H1 (cell line): ENCODE results near the gene IVL. TPM values are rescaled to one million over a fixed set of nuclear protein-coding genes. Genes with fewer than 3 reads are reported as not detected.

Experiments
- CTCF ChIA-PET: fragments of 300-600 bp; sonication (Branson Sonifier 250); formaldehyde crosslinking; loops from one replicate; lab custom pipeline; 2021; ENCODE audit not compliant: partially characterized antibody; lab: Charles Lee
- POLR2A ChIA-PET: fragments of 300-600 bp; sonication (Branson Sonifier 250); formaldehyde crosslinking; loops from one replicate; lab custom pipeline; 2021; ENCODE audit warnings: inconsistent platforms; ENCODE audit not compliant: partially characterized antibody; lab: Charles Lee
- DNase-seq, 2 experiments: peaks; one replicate each; pipeline versions ENCODE4 v3.0.0 to v3.0.0-alpha.2; 2010 to 2022; ENCODE audit warnings: low spot score in 2 of 2, low read depth in 1 of 2, mixed read lengths in 1 of 2
- FAIRE-seq: peaks from 2 replicates; lab custom pipeline; 2011; peaks lifted over from hg19 to GRCh38; lab: Jason Lieb, UNC
- H2AFZ ChIP-seq: 2 replicates; pipeline ENCODE4 v1.8.1; 2012; ENCODE audit warnings: low read length, inconsistent platforms
- H2AK5ac ChIP-seq: 2 replicates; pipeline ENCODE4 v1.6.1; 2013; ENCODE audit warnings: low read depth, low read length
- H2BK120ac ChIP-seq: replicated peaks from 2 replicates; pipeline ENCODE3; 2013; ENCODE audit warnings: low read depth, low read length, inconsistent platforms
- H2BK12ac ChIP-seq: 2 replicates; pipeline ENCODE4 v1.6.1; 2013; ENCODE audit warnings: low read depth, low read length
- H2BK15ac ChIP-seq: 2 replicates; pipeline ENCODE4 v1.6.1; 2013; ENCODE audit warnings: low read length
- H2BK20ac ChIP-seq: 2 replicates; pipeline ENCODE4 v1.6.1; 2013; ENCODE audit warnings: low read length
- H2BK5ac ChIP-seq: 2 replicates; pipeline ENCODE4 v1.6.1; 2013; ENCODE audit warnings: low read depth, low read length
- H3K14ac ChIP-seq: 2 replicates; pipeline ENCODE4 v1.6.1; 2013; ENCODE audit warnings: inconsistent platforms; ENCODE audit not compliant: insufficient read length
- H3K18ac ChIP-seq: 2 replicates; pipeline ENCODE4 v1.6.1; 2013; ENCODE audit warnings: low read length; ENCODE audit errors: extremely low read depth
- H3K23ac ChIP-seq: 2 replicates; pipeline ENCODE4 v1.6.1; 2013; ENCODE audit warnings: inconsistent platforms; ENCODE audit not compliant: insufficient read length
- H3K23me2 ChIP-seq: 2 replicates; pipeline ENCODE4 v1.6.1; 2013; ENCODE audit warnings: low read depth, low read length
- H3K27ac ChIP-seq: 2 replicates; pipeline ENCODE4 v1.6.1; 2011; ENCODE audit warnings: low read depth, low read length, inconsistent platforms
- H3K27me3 ChIP-seq, 4 experiments: replicated peaks in 1 of 4; 1 replicate in 1 of 4; 2 replicates in 3 of 4; pipeline versions ENCODE4 v1.6.1 to v1.8.1; 2011 to 2013; ENCODE audit warnings: low read length in 3 of 4, mild to moderate bottlenecking in 3 of 4, inconsistent platforms in 2 of 4, mixed read lengths in 2 of 4, moderate library complexity in 1 of 4; ENCODE audit not compliant: control insufficient read depth in 3 of 4, insufficient read depth in 3 of 4; ENCODE audit errors: extremely low read depth in 1 of 4
- H3K36me3 ChIP-seq, 4 experiments: 2 replicates each; pipeline versions ENCODE4 v1.6.1 to v1.8.1; 2011 to 2013; ENCODE audit warnings: mild to moderate bottlenecking in 4 of 4, low read length in 3 of 4, moderate library complexity in 2 of 4, control low read depth in 1 of 4, inconsistent platforms in 1 of 4; ENCODE audit not compliant: insufficient read depth in 4 of 4, control insufficient read depth in 2 of 4
- H3K4ac ChIP-seq: replicated peaks from 2 replicates; pipeline ENCODE3; 2013; ENCODE audit warnings: low read length, low read depth, mixed read lengths, inconsistent platforms; ENCODE audit not compliant: insufficient read length
- H3K4me1 ChIP-seq, 4 experiments: replicated peaks in 1 of 4; 1 replicate in 1 of 4; 2 replicates in 3 of 4; pipeline versions ENCODE4 v1.6.1 to v1.8.1; 2011 to 2013; ENCODE audit warnings: low read length in 3 of 4, inconsistent platforms in 2 of 4, mixed read lengths in 1 of 4; ENCODE audit not compliant: insufficient read depth in 4 of 4, control insufficient read depth in 3 of 4
- H3K4me2 ChIP-seq, 2 experiments: 2 replicates each; pipeline versions ENCODE4 v1.6.1 to v1.8.1; 2011 to 2013; ENCODE audit warnings: low read depth in 2 of 2, low read length in 2 of 2, control low read depth in 1 of 2, inconsistent platforms in 1 of 2, mild to moderate bottlenecking in 1 of 2; ENCODE audit not compliant: insufficient read depth in 1 of 2
- H3K4me3 ChIP-seq, 4 experiments: fragments of 200-600, 300-600 bp in 1 of 4; sonication (generic), shearing (Covaris generic), sonication (Bioruptor Twin) in 1 of 4; 2 replicates each; pipeline versions ENCODE4 v1.5.1 to v1.8.1; 2011 to 2016; ENCODE audit warnings: low read length in 4 of 4, low read depth in 3 of 4, control low read depth in 2 of 4, inconsistent platforms in 2 of 4, mild to moderate bottlenecking in 2 of 4, mixed read lengths in 1 of 4, moderate library complexity in 1 of 4; ENCODE audit not compliant: insufficient read depth in 2 of 4; ENCODE audit errors: extremely low read depth in 1 of 4
- H3K56ac ChIP-seq: replicated peaks from 2 replicates; pipeline ENCODE3; 2013; ENCODE audit warnings: low read depth, mild to moderate bottlenecking, mixed read lengths, low read length, inconsistent platforms; ENCODE audit not compliant: insufficient read length
- H3K79me1 ChIP-seq: 2 replicates; pipeline ENCODE4 v1.6.1; 2013; ENCODE audit warnings: low read depth, low read length, control low read depth
- H3K79me2 ChIP-seq, 2 experiments: 2 replicates each; pipeline versions ENCODE4 v1.6.1 to v1.8.1; 2012 to 2013; ENCODE audit warnings: low read length in 2 of 2, mild to moderate bottlenecking in 2 of 2, inconsistent platforms in 1 of 2; ENCODE audit not compliant: insufficient read depth in 2 of 2, control insufficient read depth in 1 of 2
- H3K9ac ChIP-seq, 4 experiments: replicated peaks in 1 of 4; 1 replicate in 1 of 4; 2 replicates in 3 of 4; pipeline versions ENCODE4 v1.6.1 to v1.8.1; 2011 to 2013; ENCODE audit warnings: low read depth in 3 of 4, low read length in 3 of 4, control low read depth in 2 of 4, mild to moderate bottlenecking in 2 of 4, moderate library complexity in 2 of 4, inconsistent platforms in 1 of 4; ENCODE audit errors: extremely low read depth in 1 of 4
- H3K9me3 ChIP-seq, 2 experiments: 2 replicates each; pipeline versions ENCODE4 v1.6.1 to v1.8.1; 2012 to 2013; ENCODE audit warnings: mild to moderate bottlenecking in 2 of 2, moderate library complexity in 2 of 2, control low read depth in 1 of 2, inconsistent platforms in 1 of 2, low read depth in 1 of 2, low read length in 1 of 2, mixed read lengths in 1 of 2; ENCODE audit not compliant: insufficient read depth in 2 of 2
- H4K20me1 ChIP-seq, 2 experiments: replicated peaks in 1 of 2; 2 replicates each; pipeline versions ENCODE3 to v1.8.1; 2011 to 2013; ENCODE audit warnings: inconsistent platforms in 2 of 2, low read length in 2 of 2, mild to moderate bottlenecking in 1 of 2; ENCODE audit not compliant: insufficient read depth in 2 of 2, control insufficient read depth in 1 of 2
- H4K5ac ChIP-seq: 2 replicates; pipeline ENCODE4 v1.6.1; 2013; ENCODE audit warnings: low read length, low read depth, mixed read lengths, inconsistent platforms; ENCODE audit not compliant: insufficient read length
- H4K8ac ChIP-seq: 2 replicates; pipeline ENCODE4 v1.8.0; 2013; ENCODE audit warnings: mild to moderate bottlenecking, moderate library complexity, low read length, inconsistent platforms; ENCODE audit not compliant: insufficient read depth; ENCODE audit errors: extremely low read depth
- H4K91ac ChIP-seq: replicated peaks from 2 replicates; pipeline ENCODE3; 2013; ENCODE audit warnings: low read length, mixed read lengths, inconsistent platforms; ENCODE audit not compliant: insufficient read length
- ASH2L ChIP-seq: fragments of 200-600, 300-600 bp; sonication (generic); IDR thresholded peaks from one replicate; pipeline ENCODE4 v1.7.1; 2017; ENCODE audit warnings: low read length
- BACH1 ChIP-seq: IDR thresholded peaks from 2 replicates; pipeline ENCODE4 v1.6.1; 2012; ENCODE audit warnings: low read length, improper control_type of control experiment
- CHD1 ChIP-seq: IDR thresholded peaks from 2 replicates; pipeline ENCODE4 v1.6.1; 2012; ENCODE audit warnings: low read depth, low read length, improper control_type of control experiment
- CHD2 ChIP-seq: IDR thresholded peaks from 2 replicates; pipeline ENCODE4 v1.6.1; 2012; ENCODE audit warnings: low read length, improper control_type of control experiment
- KDM1A ChIP-seq: fragments of 200-600, 300-600 bp; sonication (generic); IDR thresholded peaks from 2 replicates; pipeline ENCODE4 v1.7.1; 2016; ENCODE audit warnings: mild to moderate bottlenecking, low read length, borderline replicate concordance
- NRF1 ChIP-seq: IDR thresholded peaks from 2 replicates; pipeline ENCODE4 v1.6.1; 2011; ENCODE audit warnings: mild to moderate bottlenecking, low read depth, low read length, improper control_type of control experiment
- POLR2AphosphoS5 ChIP-seq: IDR thresholded peaks from 2 replicates; pipeline ENCODE4 v1.6.1; 2011; ENCODE audit warnings: low read depth, low read length
- SAP30 ChIP-seq: fragments of 300-600 bp; sonication (generic); IDR thresholded peaks from 2 replicates; pipeline ENCODE4 v1.7.1; 2012; ENCODE audit warnings: low read length, moderate library complexity, mild to moderate bottlenecking, inconsistent platforms; ENCODE audit not compliant: insufficient read depth, insufficient replicate concordance
- SIN3A ChIP-seq, 2 experiments: IDR thresholded peaks in 1 of 2; conservative IDR thresholded peaks in 1 of 2; 2 replicates each; pipeline ENCODE4 v1.6.1; 2011 to 2012; ENCODE audit warnings: low read length in 2 of 2, improper control_type of control experiment in 1 of 2, low read depth in 1 of 2, mild to moderate bottlenecking in 1 of 2
- TAF7 ChIP-seq: optimal IDR thresholded peaks from 2 replicates; pipeline ENCODE3; 2011; ENCODE audit warnings: low read depth, mild to moderate bottlenecking, inconsistent platforms, low read length, moderate library complexity, borderline replicate concordance
- WGBS, 2 experiments: shearing (Covaris generic) in 1 of 2; methylation state at CpG; one replicate each; pipeline versions ENCODE4 v1.1.6 to v1.1.7; 2013 to 2015; ENCODE audit warnings: low lambda C conversion rate in 2 of 2, mixed read lengths in 2 of 2, inconsistent platforms in 1 of 2, low coverage in 1 of 2, missing lambda C conversion rate in 1 of 2; ENCODE audit not compliant: insufficient replicate concordance in 2 of 2, insufficient coverage in 1 of 2, insufficient read length in 1 of 2; ENCODE audit errors: extremely low coverage in 1 of 2, missing lambda C conversion rate in 1 of 2; 5-methylcytosine and 5-hydroxymethylcytosine counted together
- polyA plus RNA-seq, 7 experiments: library from polyadenylated mRNA; depleted of rRNA in 3 of 7; stranded (reverse) in 5 of 7; unstranded in 2 of 7; fragments of >200 nt in 5 of 7; fragments of 200-250 nt in 2 of 7; gene quantifications; 1 replicate in 5 of 7; 2 replicates in 1 of 7; 4 replicates in 1 of 7; pipeline versions ENCODE4 v1.2.1 to v1.2.3, GENCODE V29; 2011 to 2013; ENCODE audit warnings: missing spikeins in 2 of 7, mixed read lengths in 2 of 7
- total RNA-seq: library from RNA; stranded (reverse); fragmentation: NEBNext Ultra II Directional; extraction: Animal tissue kit (Norgen Biotek cat#: 25700); gene quantifications from 2 replicates; pipeline ENCODE4 v1.2.1, GENCODE V29; 2021
- TF ChIP-seq, protein P1 (sequence below), 3 experiments: IDR thresholded peaks; 1 replicate in 2 of 3; 2 replicates in 1 of 3; pipeline versions ENCODE4 v1.5.1 to v1.6.1; 2011; ENCODE audit warnings: low read length in 3 of 3, mild to moderate bottlenecking in 3 of 3, inconsistent platforms in 2 of 3, low read depth in 1 of 3, moderate library complexity in 1 of 3; ENCODE audit not compliant: insufficient read depth in 1 of 3; ENCODE audit errors: control extremely low read depth in 1 of 3

IVL gene
- total and polyA plus RNA-seq, 2 of the 8 experiments (the other 6 are each of a cell fraction or from before 2014, with no cell fraction given) = not detected

DNA sequence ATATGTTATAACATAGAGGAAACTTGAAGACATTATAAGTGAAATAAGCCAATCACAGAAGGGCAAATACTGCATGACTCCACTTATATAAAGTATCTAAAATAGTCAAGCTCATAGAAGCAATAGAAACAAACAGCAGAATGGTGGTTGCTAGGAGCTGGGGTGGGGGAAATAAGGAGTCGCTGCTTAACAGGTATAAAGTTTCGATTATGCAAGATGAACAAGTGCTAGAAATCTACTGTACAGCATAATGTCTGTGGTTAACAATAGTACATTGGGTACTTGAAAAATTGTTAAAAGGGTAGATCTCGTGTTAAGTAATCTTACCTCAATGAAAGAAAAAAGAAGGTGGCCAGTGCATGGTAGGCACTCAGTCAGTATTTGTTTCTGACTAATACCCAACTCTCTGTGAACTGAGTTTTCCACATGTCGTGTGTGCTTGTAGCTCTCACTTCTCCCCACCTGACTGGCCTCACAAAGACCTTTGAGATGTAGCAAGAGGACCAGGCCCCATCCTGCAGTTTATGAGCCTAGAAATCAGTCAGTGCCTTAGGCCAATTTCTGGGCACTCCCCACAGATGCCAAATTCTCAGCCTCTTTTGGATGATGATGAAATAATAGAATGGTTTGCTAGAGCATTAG lies 23.9 kb downstream of the IVL start:
- DNase-seq = no peak
- no peaks in the 10 kb centered on the region for H3K4me1 ChIP-seq
- peaks cover 3% of the 10 kb centered on the region in 2 experiments; a peak in 2 of 4 replicates for H3K9me3 ChIP-seq
- H3K4ac ChIP-seq = no peak overlapping the region
- H4K91ac ChIP-seq = no peak overlapping the region
- no peak overlapping the region for H3K23ac ChIP-seq
- no peaks in the 10 kb centered on the region for H3K36me3 ChIP-seq
- H2BK5ac ChIP-seq = no peak overlapping the region
- no peak overlapping the region for H2BK20ac ChIP-seq
- no peak overlapping the region for H2BK12ac ChIP-seq
- WGBS, 2 experiments = 80% methylated on average over 4 of the region's 4 CpGs; no CpG with 5 or more reads in 1 of the 2 experiments
- ChIA-PET POLR2A (interaction anchor here (0.7 kb wide), 1 partner anchor 34 kb away, joined by 3 read pairs; no protein-coding TSS in a partner anchor), CTCF (no interaction called here)
- no peak overlapping the region for H3K18ac ChIP-seq
- H4K8ac ChIP-seq = no peak overlapping the region
- 0 out of 7 replicates have a peak, but pooled peaks cover 0 to 2% (median 0%) of the 10 kb centered on the region in 4 experiments for H3K27me3 ChIP-seq
- H3K27ac ChIP-seq = no peak overlapping the region
- H3K4me2 ChIP-seq = no peak overlapping the region
- no peak overlapping the region for H2BK120ac ChIP-seq
- no peaks in the 10 kb centered on the region for H3K79me2 ChIP-seq
- no peaks in the 10 kb centered on the region for H4K20me1 ChIP-seq
- no peak overlapping the region for H2AK5ac ChIP-seq
- no peak overlapping the region for H3K9ac ChIP-seq
- FAIRE-seq = no peak
- no peak overlapping the region for H2AFZ ChIP-seq
- no peak overlapping the region for H3K56ac ChIP-seq
- no peaks in the 10 kb centered on the region for H3K23me2 ChIP-seq
- H4K5ac ChIP-seq = no peak overlapping the region
- H3K4me3 ChIP-seq = no peak overlapping the region
- H3K14ac ChIP-seq = no peak overlapping the region
- no peaks in the 10 kb centered on the region for H3K79me1 ChIP-seq
- no peak overlapping the region for H2BK15ac ChIP-seq
- no peak for TF ChIP-seq POLR2AphosphoS5
- no peak for TF ChIP-seq BACH1
- TF ChIP-seq SAP30 = no peak
- no peak for TF ChIP-seq CHD1
- no peak for TF ChIP-seq TAF7
- TF ChIP-seq, protein P1, sequence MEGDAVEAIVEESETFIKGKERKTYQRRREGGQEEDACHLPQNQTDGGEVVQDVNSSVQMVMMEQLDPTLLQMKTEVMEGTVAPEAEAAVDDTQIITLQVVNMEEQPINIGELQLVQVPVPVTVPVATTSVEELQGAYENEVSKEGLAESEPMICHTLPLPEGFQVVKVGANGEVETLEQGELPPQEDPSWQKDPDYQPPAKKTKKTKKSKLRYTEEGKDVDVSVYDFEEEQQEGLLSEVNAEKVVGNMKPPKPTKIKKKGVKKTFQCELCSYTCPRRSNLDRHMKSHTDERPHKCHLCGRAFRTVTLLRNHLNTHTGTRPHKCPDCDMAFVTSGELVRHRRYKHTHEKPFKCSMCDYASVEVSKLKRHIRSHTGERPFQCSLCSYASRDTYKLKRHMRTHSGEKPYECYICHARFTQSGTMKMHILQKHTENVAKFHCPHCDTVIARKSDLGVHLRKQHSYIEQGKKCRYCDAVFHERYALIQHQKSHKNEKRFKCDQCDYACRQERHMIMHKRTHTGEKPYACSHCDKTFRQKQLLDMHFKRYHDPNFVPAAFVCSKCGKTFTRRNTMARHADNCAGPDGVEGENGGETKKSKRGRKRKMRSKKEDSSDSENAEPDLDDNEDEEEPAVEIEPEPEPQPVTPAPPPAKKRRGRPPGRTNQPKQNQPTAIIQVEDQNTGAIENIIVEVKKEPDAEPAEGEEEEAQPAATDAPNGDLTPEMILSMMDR (IDR thresholded peaks at IDR 0.05; ENCODE audit: control extremely low read depth in 1 of 3, insufficient read depth in 1 of 3, low read depth in 1 of 3, low read length in 3 of 3) = no peak
- no peak for TF ChIP-seq ASH2L
- no peak for TF ChIP-seq NRF1
- no peak for TF ChIP-seq KDM1A
- TF ChIP-seq CHD2 = no peak
- TF ChIP-seq SIN3A (conservative IDR thresholded peaks at IDR 0.05 in 1 of 2, IDR thresholded peaks at IDR 0.05 in 1 of 2; ENCODE audit: low read depth in 1 of 2, low read length in 2 of 2) = no peak
